HUES64 (cell line): ENCODE data around the gene UGT1A8.

Source experiments
- H3K27ac ChIP-seq: 2 replicates; pipeline ENCODE4 v1.7.0; 2013; ENCODE audit warnings: low read depth, low read length, inconsistent platforms
- H3K27me3 ChIP-seq: 2 replicates; pipeline ENCODE4 v1.6.1; 2013; ENCODE audit warnings: mild to moderate bottlenecking, low read length; ENCODE audit not compliant: insufficient read depth
- H3K36me3 ChIP-seq: 2 replicates; pipeline ENCODE4 v1.6.1; 2013; ENCODE audit warnings: mild to moderate bottlenecking, low read length; ENCODE audit not compliant: insufficient read depth
- H3K4me1 ChIP-seq: 2 replicates; pipeline ENCODE4 v1.6.1; 2013; ENCODE audit warnings: mild to moderate bottlenecking, low read length, moderate library complexity; ENCODE audit not compliant: insufficient read depth
- H3K4me3 ChIP-seq: 2 replicates; pipeline ENCODE4 v1.5.1; 2013; ENCODE audit warnings: mild to moderate bottlenecking, low read length, moderate library complexity
- H3K9ac ChIP-seq: 2 replicates; pipeline ENCODE4 v1.6.1; 2013; ENCODE audit warnings: mild to moderate bottlenecking, low read depth, low read length
- H3K9me3 ChIP-seq: 2 replicates; pipeline ENCODE4 v1.6.1; 2013; ENCODE audit warnings: low read depth, low read length; ENCODE audit not compliant: insufficient read depth
- WGBS: fragments of 150-250, 120-280 bp; methylation state at CpG from one replicate; pipeline ENCODE4 v1.1.7; 2013; ENCODE audit warnings: missing lambda C conversion rate; 5-methylcytosine and 5-hydroxymethylcytosine counted together

Gene UGT1A8

GRCh38 chr2:233671290-233672161 lies 54.1 kb downstream of the UGT1A8 start, which contains the start of gene UGT1A9:
TSS of gene UGT1A9 (plus strand) at chr2:233671898. CDS start at chr2:233671935, 37 bp downstream.
- Histone ChIP-seq H3K4me3 (no peak within 1 kb of the TSS), H3K36me3 (no peaks in the 10 kb centered on the region), H3K27me3 (no peaks in the 10 kb centered on the region), H3K4me1 (no peaks in the 10 kb centered on the region), H3K9me3 (no peaks in the 10 kb centered on the region), H3K9ac (no peak within 1 kb of the TSS), H3K27ac (no peak within 1 kb of the TSS)
- 87% methylated on average over 5 of the region's 5 CpGs for WGBS

GRCh38 chr2:233672886-233673285 lies 55.5 kb downstream of the UGT1A8 start:
- H3K9me3 ChIP-seq: no peaks in the 10 kb centered on the region
- no peaks in the 10 kb centered on the region for H3K27me3 ChIP-seq
- H3K9ac ChIP-seq: no peak overlapping the region
- H3K4me3 ChIP-seq: no peak overlapping the region
- no CpG with 5 or more reads among the region's 3 CpGs for WGBS
- H3K36me3 ChIP-seq: no peaks in the 10 kb centered on the region
- H3K27ac ChIP-seq: no peak overlapping the region
- no peaks in the 10 kb centered on the region for H3K4me1 ChIP-seq

- no peaks in the 10 kb centered on the region for H3K9me3 ChIP-seq
- H3K27ac ChIP-seq: no peak overlapping the region
- no peak overlapping the region for H3K4me3 ChIP-seq
- H3K27me3 ChIP-seq: no peaks in the 10 kb centered on the region
- H3K9ac ChIP-seq: no peak overlapping the region
- no peaks in the 10 kb centered on the region for H3K4me1 ChIP-seq
- H3K36me3 ChIP-seq: no peaks in the 10 kb centered on the region
Measured at GRCh38 chr2:233673896-233674295, 56.5 kb downstream of the UGT1A8 start.

- no peaks in the 10 kb centered on the region for H3K9me3 ChIP-seq
- H3K27me3 ChIP-seq: no peaks in the 10 kb centered on the region
- no peaks in the 10 kb centered on the region for H3K36me3 ChIP-seq
- H3K27ac ChIP-seq: no peak overlapping the region
- H3K4me1 ChIP-seq: no peaks in the 10 kb centered on the region
- H3K9ac ChIP-seq: no peak overlapping the region
- no CpG with 5 or more reads among the region's 1 CpG for WGBS
- H3K4me3 ChIP-seq: no peak overlapping the region
Measured at GRCh38 chr2:233674314-233674713, 56.9 kb downstream of the UGT1A8 start.

GRCh38 chr2:233674995-233675394 lies 57.6 kb downstream of the UGT1A8 start:
- no peaks in the 10 kb centered on the region for H3K36me3 ChIP-seq
- H3K4me1 ChIP-seq: no peaks in the 10 kb centered on the region
- H3K27ac ChIP-seq: no peak overlapping the region
- 59% methylated on average over 4 of the region's 4 CpGs for WGBS
- H3K27me3 ChIP-seq: no peaks in the 10 kb centered on the region
- no peak overlapping the region for H3K4me3 ChIP-seq
- H3K9me3 ChIP-seq: no peaks in the 10 kb centered on the region
- H3K9ac ChIP-seq: no peak overlapping the region

- H3K4me1 ChIP-seq: no peaks in the 10 kb centered on the region
- H3K4me3 ChIP-seq: no peak overlapping the region
- 92% methylated on average over 2 of the region's 2 CpGs for WGBS
- no peaks in the 10 kb centered on the region for H3K36me3 ChIP-seq
- H3K27ac ChIP-seq: no peak overlapping the region
- no peak overlapping the region for H3K9ac ChIP-seq
- H3K9me3 ChIP-seq: no peaks in the 10 kb centered on the region
- H3K27me3 ChIP-seq: no peaks in the 10 kb centered on the region
Measured at GRCh38 chr2:233676046-233676445, 58.6 kb downstream of the UGT1A8 start.

- Histone ChIP-seq H3K9ac (no peak overlapping the region), H3K27ac (no peak overlapping the region), H3K27me3 (no peaks in the 10 kb centered on the region), H3K36me3 (no peaks in the 10 kb centered on the region), H3K4me3 (no peak overlapping the region), H3K4me1 (no peaks in the 10 kb centered on the region), H3K9me3 (no peaks in the 10 kb centered on the region)
- 87% methylated on average over 4 of the region's 4 CpGs for WGBS
Measured at GRCh38 chr2:233679196-233679595, 61.8 kb downstream of the UGT1A8 start.

GRCh38 chr2:233680361-233681045 lies 63.1 kb downstream of the UGT1A8 start:
- H3K9me3 ChIP-seq: no peaks in the 10 kb centered on the region
- H3K4me3 ChIP-seq: no peak overlapping the region
- no peaks in the 10 kb centered on the region for H3K4me1 ChIP-seq
- H3K36me3 ChIP-seq: no peaks in the 10 kb centered on the region
- H3K27ac ChIP-seq: no peak overlapping the region
- 87% methylated on average over 4 of the region's 4 CpGs for WGBS
- H3K9ac ChIP-seq: no peak overlapping the region
- H3K27me3 ChIP-seq: no peaks in the 10 kb centered on the region

- Histone ChIP-seq H3K36me3 (no peaks in the 10 kb centered on the region), H3K9me3 (no peaks in the 10 kb centered on the region), H3K9ac (no peak within 1 kb of the TSS), H3K4me1 (no peaks in the 10 kb centered on the region), H3K4me3 (no peak within 1 kb of the TSS), H3K27me3 (no peaks in the 10 kb centered on the region), H3K27ac (no peak within 1 kb of the TSS)
- 83% methylated on average over 5 of the region's 5 CpGs for WGBS
Measured at GRCh38 chr2:233681521-233682099, 64.2 kb downstream of the UGT1A8 start, which contains the start of gene UGT1A7. TSS of gene UGT1A7 (plus strand) at chr2:233681901. CDS start at chr2:233681938, 37 bp downstream.

GRCh38 chr2:233684640-233685039 lies 67.2 kb downstream of the UGT1A8 start:
- Histone ChIP-seq H3K4me3 (no peak overlapping the region), H3K9ac (no peak overlapping the region), H3K36me3 (no peaks in the 10 kb centered on the region), H3K27me3 (no peaks in the 10 kb centered on the region), H3K4me1 (no peaks in the 10 kb centered on the region), H3K27ac (no peak overlapping the region), H3K9me3 (no peaks in the 10 kb centered on the region)
- WGBS: 94% methylated on average over 1 of the region's 1 CpG

- 86% methylated on average over 5 of the region's 5 CpGs for WGBS
- H3K27ac ChIP-seq: no peak overlapping the region
Measured at GRCh38 chr2:233686928-233687327, 69.5 kb downstream of the UGT1A8 start.

More at GRCh38 chr2:233686928-233687327, 69.5 kb downstream of the UGT1A8 start:
- Histone ChIP-seq H3K4me3 (no peak overlapping the region), H3K36me3 (no peaks in the 10 kb centered on the region), H3K9ac (no peak overlapping the region), H3K9me3 (no peaks in the 10 kb centered on the region), H3K4me1 (no peaks in the 10 kb centered on the region; the same call in 1 of the 2 replicates), H3K27me3 (no peaks in the 10 kb centered on the region)
